ENCODE measurements around the gene OR10K1.

Gene OR10K1

GRCh38 chr1:158434741-158435140, 26.9 kb upstream of the OR10K1 start:
- Histone ChIP-seq H3K27me3 (replicated peaks; ENCODE audit: control insufficient read depth, insufficient read depth, low read length) (no peaks in the 10 kb centered on the region), H3K4me3 (replicated peaks; ENCODE audit: low read depth, low read length) (no peak overlapping the region), H3K36me3 (ENCODE audit: control insufficient read depth, insufficient read depth, low read length) (no peaks in the 10 kb centered on the region)
- no peak for TF ChIP-seq CTCF (IDR thresholded peaks at IDR 0.05; ENCODE audit: insufficient read depth, low read length, poor library complexity, severe bottlenecking)
- no peak for DNase-seq (ENCODE audit: extremely low read depth, insufficient read length)

GRCh38 chr1:158445376-158445775, 16.3 kb upstream of the OR10K1 start:
- H3K36me3 ChIP-seq (ENCODE audit: control insufficient read depth, insufficient read depth, low read length) = no peaks in the 10 kb centered on the region
- no peak for TF ChIP-seq CTCF (IDR thresholded peaks at IDR 0.05; ENCODE audit: insufficient read depth, low read length, poor library complexity, severe bottlenecking)
- H3K27me3 ChIP-seq (replicated peaks; ENCODE audit: control insufficient read depth, insufficient read depth, low read length) = no peaks in the 10 kb centered on the region
- H3K4me3 ChIP-seq (replicated peaks; ENCODE audit: low read depth, low read length) = no peak overlapping the region
- DNase-seq (ENCODE audit: extremely low read depth, insufficient read length) = no peak

- Histone ChIP-seq H3K4me3 (replicated peaks; ENCODE audit: low read depth, low read length) (no peak overlapping the region), H3K36me3 (ENCODE audit: control insufficient read depth, insufficient read depth, low read length) (no peaks in the 10 kb centered on the region), H3K27me3 (replicated peaks; ENCODE audit: control insufficient read depth, insufficient read depth, low read length) (no peaks in the 10 kb centered on the region)
- TF ChIP-seq CTCF (IDR thresholded peaks at IDR 0.05; ENCODE audit: insufficient read depth, low read length, poor library complexity, severe bottlenecking) = no peak
- DNase-seq (ENCODE audit: extremely low read depth, insufficient read length) = no peak
These were observed 7.1 kb upstream of the OR10K1 start for GRCh38 chr1:158454537-158454936.

GRCh38 chr1:158457246-158457645, 4.4 kb upstream of the OR10K1 start:
- H3K36me3 ChIP-seq (ENCODE audit: control insufficient read depth, insufficient read depth, low read length) = no peaks in the 10 kb centered on the region
- DNase-seq (ENCODE audit: extremely low read depth, insufficient read length) = no peak
- no peak overlapping the region for H3K4me3 ChIP-seq (replicated peaks; ENCODE audit: low read depth, low read length)
- no peaks in the 10 kb centered on the region for H3K27me3 ChIP-seq (replicated peaks; ENCODE audit: control insufficient read depth, insufficient read depth, low read length)
- no peak for TF ChIP-seq CTCF (IDR thresholded peaks at IDR 0.05; ENCODE audit: insufficient read depth, low read length, poor library complexity, severe bottlenecking)

GRCh38 chr1:158458263-158458662, 3.4 kb upstream of the OR10K1 start:
- DNase-seq (ENCODE audit: extremely low read depth, insufficient read length) = no peak
- no peak for TF ChIP-seq CTCF (IDR thresholded peaks at IDR 0.05; ENCODE audit: insufficient read depth, low read length, poor library complexity, severe bottlenecking)
- H3K4me3 ChIP-seq (replicated peaks; ENCODE audit: low read depth, low read length) = no peak overlapping the region
- no peaks in the 10 kb centered on the region for H3K36me3 ChIP-seq (ENCODE audit: control insufficient read depth, insufficient read depth, low read length)
- H3K27me3 ChIP-seq (replicated peaks; ENCODE audit: control insufficient read depth, insufficient read depth, low read length) = no peaks in the 10 kb centered on the region

GRCh38 chr1:158471920-158472319, 10.3 kb downstream of the OR10K1 start, which contains the start of gene OR10R2:
Gene OR10R2 (plus strand): TSS chr1:158472220. CDS start chr1:158472326, 106 bp downstream.
- no peak within 1 kb of the TSS for H3K4me3 ChIP-seq (replicated peaks; ENCODE audit: low read depth, low read length)
- DNase-seq (ENCODE audit: extremely low read depth, insufficient read length) = no peak
- no peaks in the 10 kb centered on the region for H3K36me3 ChIP-seq (ENCODE audit: control insufficient read depth, insufficient read depth, low read length)
- TF ChIP-seq CTCF (IDR thresholded peaks at IDR 0.05; ENCODE audit: insufficient read depth, low read length, poor library complexity, severe bottlenecking) = no peak
- H3K27me3 ChIP-seq (replicated peaks; ENCODE audit: control insufficient read depth, insufficient read depth, low read length) = no peaks in the 10 kb centered on the region

All from GM06990 (cell line).